ENCODE results near the gene MED16. TPM values are rescaled to one million over a fixed set of nuclear protein-coding genes. Genes with fewer than 3 reads are reported as not detected.

Gene MED16
- total and polyA plus RNA-seq, 2 of the 13 experiments (the other 11 are each of a cell fraction or from before 2014, with no cell fraction given), result 13.3 to 14.8 TPM

- TF ChIP-seq NR0B2 (CRISPR knock-in tag; IDR thresholded peaks at IDR 0.05), result no peak
- TF ChIP-seq RFX1 (IDR thresholded peaks at IDR 0.05), result no peak
- TF ChIP-seq BRCA1 (CRISPR knock-in tag; IDR thresholded peaks at IDR 0.05), result no peak
These were observed 37.8 kb downstream of the MED16 start (continued) for GRCh38 chr19:855142-855541.

- POLR2A ChIA-PET, result no interaction called here
- intact Hi-C loops (cut with micrococcal nuclease; ENCODE audit: unreplicated experiment) (no loop called here), in situ Hi-C loops (cut with HindIII; ENCODE audit: extremely low pct_ligation_motif_present, low pct_unique_long_range_greater_than_20kb) (loop anchor here (10.0 kb wide), 1 partner anchor 90 kb away; no protein-coding TSS in a partner anchor)
- FAIRE-seq (no peak), ATAC-seq (no peak), DNase-seq (ENCODE audit: low spot score) (no peak)
- Histone ChIP-seq H3K36me3 (replicated peaks in 1 of 2; ENCODE audit: control insufficient read depth in 1 of 2, insufficient read depth in 2 of 2, low read length in 2 of 2) (no peaks in the 10 kb centered on the region), H3K79me2 (ENCODE audit: insufficient read depth, low read length) (no peaks in the 10 kb centered on the region), H3K9ac (ENCODE audit: insufficient read depth, low read depth, low read length) (no peak overlapping the region), H3K9me3 (ENCODE audit: low read length) (no peaks in the 10 kb centered on the region), H3K4me2 (ENCODE audit: low read depth, low read length) (no peak overlapping the region), H2AFZ (ENCODE audit: low read length) (no peak overlapping the region), H3K4me3 (replicated peaks in 1 of 3; ENCODE audit: insufficient read depth in 1 of 3, low read depth in 2 of 3, low read length in 3 of 3) (no peak overlapping the region), H4K20me1 (ENCODE audit: insufficient read depth, low read length) (no peaks in the 10 kb centered on the region), H3K4me1 (ENCODE audit: insufficient read depth, low read length) (peaks cover 23% of the 10 kb centered on the region), H3K27me3 (ENCODE audit: control insufficient read depth in 1 of 2, insufficient read depth in 2 of 2, low read length in 2 of 2) (peaks cover 2 to 14% of the 10 kb centered on the region in 2 experiments; a peak in 4 of 5 replicates), H3K27ac (ENCODE audit: extremely low read length, insufficient read depth, low read length) (no peak overlapping the region)
- CTCF ChIA-PET (ENCODE audit: low intra/inter-chr PET ratio, low total read pairs), result no interaction called here
- BruUV-seq (replicated peaks), result no TSS peak
- WGBS (ENCODE audit: low lambda C conversion rate), result 62% methylated on average over 6 of the region's 6 CpGs
- TF ChIP-seq ZBTB14 (CRISPR knock-in tag; IDR thresholded peaks at IDR 0.05) (no peak), MBD4 (IDR thresholded peaks at IDR 0.05; ENCODE audit: borderline replicate concordance, low read length) (no peak), THAP9 (CRISPR knock-in tag; IDR thresholded peaks at IDR 0.05; ENCODE audit: borderline replicate concordance) (no peak), ISX (CRISPR knock-in tag; conservative IDR thresholded peaks at IDR 0.05) (no peak), FLYWCH1 (CRISPR knock-in tag; IDR thresholded peaks at IDR 0.05) (no peak), GZF1 (CRISPR knock-in tag; IDR thresholded peaks at IDR 0.05) (no peak), ZNF343 (CRISPR knock-in tag; IDR thresholded peaks at IDR 0.05) (no peak), SMC3 (IDR thresholded peaks at IDR 0.05; ENCODE audit: low read length) (no peak), ZNF101 (CRISPR knock-in tag; IDR thresholded peaks at IDR 0.05; ENCODE audit: borderline replicate concordance, low read depth) (no peak), HMGXB4 (CRISPR knock-in tag; IDR thresholded peaks at IDR 0.05; ENCODE audit: borderline replicate concordance in 1 of 2, low read depth in 1 of 2) (no peak), HCFC1 (IDR thresholded peaks at IDR 0.05; ENCODE audit: low read depth, low read length) (no peak), BHLHE40 (IDR thresholded peaks at IDR 0.05; ENCODE audit: low read length) (no peak), NFYB (CRISPR knock-in tag; IDR thresholded peaks at IDR 0.05) (no peak), ZFAT (CRISPR knock-in tag; conservative IDR thresholded peaks at IDR 0.05) (no peak), ZNF615 (CRISPR knock-in tag; IDR thresholded peaks at IDR 0.05; ENCODE audit: borderline replicate concordance) (no peak), ZNF720 (CRISPR knock-in tag; IDR thresholded peaks at IDR 0.05) (no peak)
These were observed 38.4 kb downstream of the MED16 start for GRCh38 chr19:854549-854948.
